ENCODE measurements around the gene LPCAT1.

Gene LPCAT1

GRCh38 chr5:1554410-1554967, 30.7 kb upstream of the LPCAT1 start:
- no peak for DNase-seq

GRCh38 chr5:1553539-1554409, 30.0 kb upstream of the LPCAT1 start:
- DNase-seq, result no peak

- DNase-seq, result no peak
These were observed 28.9 kb upstream of the LPCAT1 start for GRCh38 chr5:1552521-1553255.

GRCh38 chr5:1551426-1552301, 27.9 kb upstream of the LPCAT1 start:
- DNase-seq, result no peak

GRCh38 chr5:1550287-1551076, 26.7 kb upstream of the LPCAT1 start:
- DNase-seq, result no peak

- DNase-seq, result no peak
These were observed 25.8 kb upstream of the LPCAT1 start for GRCh38 chr5:1549475-1550030.

- no peak for DNase-seq
These were observed 25.1 kb upstream of the LPCAT1 start for GRCh38 chr5:1548702-1549474.

- DNase-seq, result no peak
These were observed 23.9 kb upstream of the LPCAT1 start for GRCh38 chr5:1547655-1548054.

GRCh38 chr5:1547236-1547635, 23.5 kb upstream of the LPCAT1 start:
- DNase-seq, result no peak

GRCh38 chr5:1546556-1546955, 22.8 kb upstream of the LPCAT1 start:
- no peak for DNase-seq

GRCh38 chr5:1545805-1546355, 22.1 kb upstream of the LPCAT1 start:
- DNase-seq, result no peak

- no peak for DNase-seq
These were observed 21.5 kb upstream of the LPCAT1 start for GRCh38 chr5:1545126-1545804.

- DNase-seq, result no peak
These were observed 20.7 kb upstream of the LPCAT1 start for GRCh38 chr5:1544294-1544961.

GRCh38 chr5:1543398-1544293, 19.9 kb upstream of the LPCAT1 start:
- DNase-seq, result no peak

GRCh38 chr5:1542781-1543180, 19.0 kb upstream of the LPCAT1 start:
- peak in 1 of 2 experiments; percentile 6 for DNase-seq

GRCh38 chr5:1541702-1542400, 18.1 kb upstream of the LPCAT1 start:
- DNase-seq, result no peak

Measured in Kasumi-1 (cell line).